WERI-Rb-1 (cell line): ENCODE measurements around the gene ADIPOR2.

Source experiments
- DNase-seq: peaks from one replicate; pipeline ENCODE4 v3.0.0-alpha.2; 2020
- H3K27ac ChIP-seq: fragments of 250-450 bp; sonication (Bioruptor Pico); 2 replicates; pipeline ENCODE4 v1.5.1; 2020; ENCODE audit warnings: mild to moderate bottlenecking, moderate library complexity
- H3K27me3 ChIP-seq: fragments of 250-450 bp; sonication (Bioruptor Pico); 2 replicates; pipeline ENCODE4 v1.5.1; 2021; ENCODE audit warnings: mild to moderate bottlenecking, low read depth, moderate library complexity; ENCODE audit not compliant: insufficient read depth, severe bottlenecking
- H3K36me3 ChIP-seq: fragments of 250-450 bp; sonication (Bioruptor Pico); 2 replicates; pipeline ENCODE4 v1.5.1; 2020; ENCODE audit warnings: mild to moderate bottlenecking, moderate library complexity
- H3K4me3 ChIP-seq: 2 replicates; pipeline ENCODE4 v1.5.1; 2011; ENCODE audit warnings: low read depth, mild to moderate bottlenecking, control low read depth, low read length
- H3K9me3 ChIP-seq: fragments of 250-450 bp; sonication (Bioruptor Pico); 2 replicates; pipeline ENCODE4 v1.5.1; 2021; ENCODE audit warnings: mild to moderate bottlenecking, moderate library complexity; ENCODE audit not compliant: severe bottlenecking
- TF ChIP-seq, protein P1 (sequence below): IDR thresholded peaks from 2 replicates; pipeline ENCODE4 v1.5.1; 2011; ENCODE audit warnings: low read depth, mild to moderate bottlenecking, control low read depth, inconsistent platforms, low read length

The ADIPOR2 gene

DNA sequence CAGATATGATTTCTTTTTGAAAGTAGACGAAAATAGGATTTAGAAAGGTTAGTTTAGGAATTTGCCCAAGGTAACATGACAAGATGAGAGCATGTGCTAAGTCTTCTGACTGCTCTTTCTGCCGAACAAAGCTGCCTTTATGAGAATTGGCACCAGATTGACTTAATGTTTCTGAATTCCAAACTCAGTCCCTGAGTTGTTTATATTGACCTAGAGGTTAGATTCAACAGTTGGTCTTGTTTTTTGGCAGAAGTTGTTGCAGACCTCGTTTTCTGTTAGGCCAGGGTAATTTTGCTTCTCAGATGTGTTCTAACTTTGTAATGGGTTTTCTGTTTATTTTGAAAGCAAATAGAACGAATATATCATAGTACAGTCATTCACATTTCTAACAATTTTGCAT, 68.0 kb downstream of the ADIPOR2 start:
- Histone ChIP-seq H3K9me3 (no peaks in the 10 kb centered on the region), H3K36me3 (peaks cover 61% of the 10 kb centered on the region), H3K4me3 (no peak overlapping the region), H3K27me3 (no peaks in the 10 kb centered on the region), H3K27ac (no peak overlapping the region)
- TF ChIP-seq, protein P1, sequence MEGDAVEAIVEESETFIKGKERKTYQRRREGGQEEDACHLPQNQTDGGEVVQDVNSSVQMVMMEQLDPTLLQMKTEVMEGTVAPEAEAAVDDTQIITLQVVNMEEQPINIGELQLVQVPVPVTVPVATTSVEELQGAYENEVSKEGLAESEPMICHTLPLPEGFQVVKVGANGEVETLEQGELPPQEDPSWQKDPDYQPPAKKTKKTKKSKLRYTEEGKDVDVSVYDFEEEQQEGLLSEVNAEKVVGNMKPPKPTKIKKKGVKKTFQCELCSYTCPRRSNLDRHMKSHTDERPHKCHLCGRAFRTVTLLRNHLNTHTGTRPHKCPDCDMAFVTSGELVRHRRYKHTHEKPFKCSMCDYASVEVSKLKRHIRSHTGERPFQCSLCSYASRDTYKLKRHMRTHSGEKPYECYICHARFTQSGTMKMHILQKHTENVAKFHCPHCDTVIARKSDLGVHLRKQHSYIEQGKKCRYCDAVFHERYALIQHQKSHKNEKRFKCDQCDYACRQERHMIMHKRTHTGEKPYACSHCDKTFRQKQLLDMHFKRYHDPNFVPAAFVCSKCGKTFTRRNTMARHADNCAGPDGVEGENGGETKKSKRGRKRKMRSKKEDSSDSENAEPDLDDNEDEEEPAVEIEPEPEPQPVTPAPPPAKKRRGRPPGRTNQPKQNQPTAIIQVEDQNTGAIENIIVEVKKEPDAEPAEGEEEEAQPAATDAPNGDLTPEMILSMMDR: no peak
- DNase-seq: no peak

DNA sequence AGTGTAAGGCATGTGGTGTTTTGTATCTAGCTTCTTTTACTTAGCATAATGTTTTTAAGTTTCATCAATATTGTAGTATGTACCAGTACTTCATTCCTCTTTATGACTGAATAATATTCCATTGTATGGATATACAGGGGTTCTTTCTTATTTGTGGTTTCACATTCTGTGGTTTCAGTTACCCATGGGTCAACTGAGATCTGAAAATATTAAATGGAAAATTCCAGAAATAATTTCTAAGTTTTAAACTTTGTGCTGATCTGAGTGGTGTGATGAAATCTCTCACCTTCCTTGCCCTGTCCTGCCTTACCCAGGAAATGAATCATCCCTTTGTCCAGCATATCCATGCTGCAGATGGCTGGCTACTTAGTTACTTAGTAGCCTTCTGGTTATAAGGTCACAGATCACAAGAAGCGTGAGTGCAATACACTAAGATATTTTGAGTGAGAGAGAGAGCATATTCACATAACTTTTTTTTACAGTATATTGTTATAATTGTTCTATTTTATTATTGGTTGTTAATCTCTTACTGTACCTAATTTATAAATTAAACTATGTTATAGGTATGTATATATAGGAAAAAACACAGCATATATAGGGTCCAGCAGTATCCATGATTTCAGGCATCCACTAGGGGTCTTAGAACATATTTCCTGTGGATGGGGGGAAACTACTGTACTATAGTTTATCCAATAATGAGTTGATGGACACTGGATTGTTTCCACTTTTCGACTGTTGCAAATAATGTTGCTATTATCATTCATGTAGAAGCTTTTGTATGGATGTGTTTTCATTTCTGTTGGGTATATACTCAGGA, 69.9 kb downstream of the ADIPOR2 start:
- Histone ChIP-seq H3K27ac (no peak overlapping the region), H3K27me3 (no peaks in the 10 kb centered on the region), H3K36me3 (peaks cover 44% of the 10 kb centered on the region), H3K9me3 (no peaks in the 10 kb centered on the region), H3K4me3 (no peak overlapping the region)
- DNase-seq: no peak
- TF ChIP-seq, protein P1: no peak

DNA sequence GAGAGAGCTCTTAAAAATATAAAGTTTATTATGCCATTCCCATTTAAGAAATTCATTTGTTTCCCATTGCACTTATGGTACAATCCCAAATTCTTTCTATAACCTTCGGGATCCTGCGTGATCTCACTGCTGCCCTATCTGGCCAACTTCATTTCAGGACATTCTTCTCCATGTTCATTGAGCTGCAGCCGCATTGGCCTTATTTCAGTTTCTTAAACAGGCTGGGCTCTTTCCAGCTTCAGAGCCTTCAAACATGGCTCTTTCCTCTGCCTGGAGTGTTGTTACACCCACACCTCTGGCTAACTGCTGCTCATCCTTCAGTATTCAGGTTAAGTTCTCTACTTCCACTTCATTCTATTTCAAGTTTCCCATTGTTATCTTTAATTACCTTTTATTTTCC, 71.0 kb downstream of the ADIPOR2 start:
- no peak overlapping the region for H3K4me3 ChIP-seq
- TF ChIP-seq, protein P1: no peak
- no peaks in the 10 kb centered on the region for H3K9me3 ChIP-seq
- H3K27ac ChIP-seq: no peak overlapping the region
- no peak for DNase-seq
- H3K27me3 ChIP-seq: no peaks in the 10 kb centered on the region
- H3K36me3 ChIP-seq: peaks cover 38% of the 10 kb centered on the region

DNA sequence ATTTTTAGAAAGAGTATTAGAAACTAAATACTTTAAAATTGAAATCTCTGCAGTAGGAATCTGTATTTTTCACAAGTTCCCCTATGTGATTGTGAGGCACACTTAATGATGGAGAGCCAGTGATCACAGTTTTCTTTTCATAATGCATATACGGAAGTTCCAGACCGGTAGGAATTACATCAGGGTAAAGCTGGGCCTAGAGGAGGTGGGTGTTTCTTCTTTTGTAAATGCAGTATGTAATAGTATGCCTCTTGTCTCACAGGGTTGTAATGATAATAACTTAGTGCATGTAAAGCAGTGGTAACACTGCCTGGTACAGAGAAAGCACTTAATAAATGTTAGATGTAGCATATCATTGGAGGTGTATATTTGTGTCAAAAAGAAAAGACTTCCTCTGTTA, 72.3 kb downstream of the ADIPOR2 start:
- TF ChIP-seq, protein P1: no peak
- no peaks in the 10 kb centered on the region for H3K9me3 ChIP-seq
- no peak for DNase-seq
- no peaks in the 10 kb centered on the region for H3K27me3 ChIP-seq
- H3K4me3 ChIP-seq: no peak overlapping the region
- no peak overlapping the region for H3K27ac ChIP-seq
- H3K36me3 ChIP-seq: peaks cover 25% of the 10 kb centered on the region

DNA sequence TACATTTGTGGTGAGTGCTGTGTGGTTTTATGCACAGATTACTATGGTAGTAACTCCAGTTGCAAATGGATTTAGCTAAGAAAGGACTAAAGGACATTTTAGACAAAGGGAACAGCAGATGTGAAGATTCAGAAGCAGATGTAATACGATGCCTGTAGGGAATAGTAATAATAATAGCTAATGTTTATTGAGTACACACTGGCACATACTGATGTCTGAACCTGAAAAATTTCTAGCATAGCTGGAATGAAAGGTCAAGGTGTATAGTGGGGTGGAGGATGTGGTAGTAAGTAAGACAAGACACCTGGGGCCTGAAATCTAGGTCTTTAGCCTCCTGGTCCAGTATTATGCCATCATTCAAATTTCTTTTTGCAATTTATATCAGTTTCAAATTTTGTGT, 75.2 kb downstream of the ADIPOR2 start:
- no peaks in the 10 kb centered on the region for H3K27me3 ChIP-seq
- H3K4me3 ChIP-seq: no peak overlapping the region
- no peaks in the 10 kb centered on the region for H3K9me3 ChIP-seq
- DNase-seq: no peak
- peaks cover 9% of the 10 kb centered on the region for H3K36me3 ChIP-seq
- no peak overlapping the region for H3K27ac ChIP-seq
- TF ChIP-seq, protein P1: no peak
